ENCODE data around the gene BAZ2B.

DNA sequence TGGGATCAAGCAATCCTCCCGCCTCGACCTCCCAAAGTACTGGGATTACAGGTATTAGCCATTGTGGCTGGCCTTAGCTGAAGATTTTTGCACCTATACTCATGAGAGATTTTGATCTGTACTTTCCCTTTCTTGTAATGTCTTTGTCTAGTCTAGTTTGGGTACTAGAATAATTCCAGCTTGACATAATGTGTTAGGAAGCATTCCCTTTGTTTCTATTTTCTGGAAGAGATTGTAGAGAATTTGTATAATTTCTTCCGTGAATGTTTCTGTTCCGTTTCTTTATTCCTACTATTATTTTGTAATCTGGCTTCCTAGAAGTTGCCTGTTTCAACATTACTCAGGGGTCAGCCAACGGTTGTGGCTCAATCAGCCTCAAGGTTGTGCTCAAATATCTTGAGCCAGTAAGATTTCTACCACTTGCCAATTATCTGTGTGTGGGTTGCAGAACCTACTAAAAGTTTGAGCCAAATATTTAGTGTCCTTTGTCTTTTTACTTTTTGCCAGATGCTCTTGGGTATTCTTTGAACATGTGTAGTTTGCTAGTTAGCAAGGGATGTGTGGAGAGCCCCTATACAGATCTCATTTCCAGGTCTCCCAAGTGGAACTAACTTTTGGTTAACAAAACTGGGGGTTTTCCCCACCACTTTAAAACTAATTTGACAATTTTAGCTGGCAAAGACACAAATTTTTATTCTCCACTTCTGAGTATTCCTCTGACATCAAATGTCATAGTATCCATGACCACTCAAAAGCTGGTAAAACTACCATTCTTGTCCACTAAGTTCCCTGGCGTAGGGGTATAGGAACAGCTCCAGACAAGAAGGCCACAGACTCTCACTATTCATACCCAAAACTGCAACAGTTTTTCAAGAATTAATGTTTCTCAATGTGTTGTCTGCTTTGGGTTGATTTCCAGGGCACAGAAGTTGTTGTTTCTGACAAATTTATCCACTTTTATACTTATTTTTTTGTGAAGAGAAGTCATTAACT, 42.8 kb upstream of the BAZ2B start:
- TF ChIP-seq, protein P1, sequence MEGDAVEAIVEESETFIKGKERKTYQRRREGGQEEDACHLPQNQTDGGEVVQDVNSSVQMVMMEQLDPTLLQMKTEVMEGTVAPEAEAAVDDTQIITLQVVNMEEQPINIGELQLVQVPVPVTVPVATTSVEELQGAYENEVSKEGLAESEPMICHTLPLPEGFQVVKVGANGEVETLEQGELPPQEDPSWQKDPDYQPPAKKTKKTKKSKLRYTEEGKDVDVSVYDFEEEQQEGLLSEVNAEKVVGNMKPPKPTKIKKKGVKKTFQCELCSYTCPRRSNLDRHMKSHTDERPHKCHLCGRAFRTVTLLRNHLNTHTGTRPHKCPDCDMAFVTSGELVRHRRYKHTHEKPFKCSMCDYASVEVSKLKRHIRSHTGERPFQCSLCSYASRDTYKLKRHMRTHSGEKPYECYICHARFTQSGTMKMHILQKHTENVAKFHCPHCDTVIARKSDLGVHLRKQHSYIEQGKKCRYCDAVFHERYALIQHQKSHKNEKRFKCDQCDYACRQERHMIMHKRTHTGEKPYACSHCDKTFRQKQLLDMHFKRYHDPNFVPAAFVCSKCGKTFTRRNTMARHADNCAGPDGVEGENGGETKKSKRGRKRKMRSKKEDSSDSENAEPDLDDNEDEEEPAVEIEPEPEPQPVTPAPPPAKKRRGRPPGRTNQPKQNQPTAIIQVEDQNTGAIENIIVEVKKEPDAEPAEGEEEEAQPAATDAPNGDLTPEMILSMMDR (IDR thresholded peaks at IDR 0.05): no peak
- TF ChIP-seq POLR2A (IDR thresholded peaks at IDR 0.05): no peak

Measured in adrenal gland (tissue), 5 donors.